Measurements from ENCODE around the gene DOCK4.

The DOCK4 gene

GRCh38 chr7:112195717-112196116 lies 10.5 kb downstream of the DOCK4 start:
- TF ChIP-seq CTCF (IDR thresholded peaks at IDR 0.05): no peak
- H3K36me3 ChIP-seq: no peaks in the 10 kb centered on the region
- DNase-seq: no peak
- no peaks in the 10 kb centered on the region for H3K27me3 ChIP-seq
- no peaks in the 10 kb centered on the region for H3K9me3 ChIP-seq
- no peaks in the 10 kb centered on the region for H3K4me1 ChIP-seq
- H3K27ac ChIP-seq: no peak overlapping the region
- intact Hi-C loops (cut with DNase I; ENCODE audit: low total_unique reads): no loop called here
- no peak overlapping the region for H3K4me3 ChIP-seq

GRCh38 chr7:112193915-112194502 lies 12.2 kb downstream of the DOCK4 start:
- H3K4me3 ChIP-seq: no peak overlapping the region
- no peak overlapping the region for H3K27ac ChIP-seq
- DNase-seq: no peak
- H3K36me3 ChIP-seq: no peaks in the 10 kb centered on the region
- TF ChIP-seq CTCF (IDR thresholded peaks at IDR 0.05): no peak
- no peaks in the 10 kb centered on the region for H3K9me3 ChIP-seq
- intact Hi-C loops (cut with DNase I; ENCODE audit: low total_unique reads): no loop called here
- H3K4me1 ChIP-seq: no peaks in the 10 kb centered on the region
- H3K27me3 ChIP-seq: no peaks in the 10 kb centered on the region

DNA sequence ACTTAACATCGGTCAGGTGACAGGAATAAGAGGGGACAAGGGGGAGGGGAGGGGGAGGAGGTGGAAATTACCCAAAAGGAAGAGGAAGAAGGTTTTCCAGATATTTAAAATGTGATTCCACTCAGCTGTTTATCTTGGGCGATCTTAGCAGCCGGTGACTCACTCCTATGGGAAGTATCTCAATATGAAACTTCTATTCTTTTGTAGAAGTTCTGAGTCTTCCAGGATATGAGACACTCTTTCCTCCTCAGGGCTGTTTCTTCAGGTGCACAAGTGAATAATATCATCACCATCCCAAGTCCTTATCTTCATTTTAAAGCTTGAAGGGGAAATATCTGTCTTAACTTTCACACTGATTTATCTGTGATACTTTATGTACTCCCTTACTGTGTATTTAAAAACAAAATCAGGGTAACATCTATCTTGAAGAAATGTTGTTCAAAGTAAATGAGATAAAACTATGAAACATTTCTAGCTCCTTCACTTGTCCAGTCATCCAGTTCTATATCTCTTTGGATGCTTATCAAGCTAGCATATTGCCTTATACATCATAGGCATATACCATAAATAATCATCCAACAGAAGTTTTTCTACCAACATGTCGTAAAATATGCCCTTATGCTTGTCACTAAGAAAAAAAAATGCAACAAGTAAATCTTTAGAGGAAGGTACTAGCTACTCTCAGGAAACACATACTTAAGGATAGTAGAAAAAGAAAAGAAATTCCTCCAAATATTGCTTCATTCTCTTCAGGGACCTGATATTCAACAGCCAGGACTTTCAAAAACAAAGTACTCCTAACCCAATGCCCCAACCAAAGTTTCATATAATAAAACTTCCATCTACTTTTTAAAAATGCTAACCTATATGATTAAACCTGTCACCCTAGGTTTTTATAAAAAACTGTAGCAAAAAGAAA lies 13.7 kb downstream of the DOCK4 start:
- intact Hi-C loops (cut with DNase I; ENCODE audit: low total_unique reads): no loop called here
- no peak overlapping the region for H3K27ac ChIP-seq
- H3K4me3 ChIP-seq: no peak overlapping the region
- DNase-seq: peak in 1 of 2 donors; percentile 38
- no peaks in the 10 kb centered on the region for H3K27me3 ChIP-seq
- TF ChIP-seq CTCF (IDR thresholded peaks at IDR 0.05): no peak
- no peaks in the 10 kb centered on the region for H3K36me3 ChIP-seq
- no peaks in the 10 kb centered on the region for H3K4me1 ChIP-seq
- no peaks in the 10 kb centered on the region for H3K9me3 ChIP-seq

- H3K36me3 ChIP-seq: no peaks in the 10 kb centered on the region
- no peak overlapping the region for H3K4me3 ChIP-seq
- H3K4me1 ChIP-seq: no peaks in the 10 kb centered on the region
- H3K9me3 ChIP-seq: no peaks in the 10 kb centered on the region
- intact Hi-C loops (cut with DNase I; ENCODE audit: low total_unique reads): no loop called here
- H3K27ac ChIP-seq: no peak overlapping the region
- no peaks in the 10 kb centered on the region for H3K27me3 ChIP-seq
- no peak for DNase-seq
- no peak for TF ChIP-seq CTCF (IDR thresholded peaks at IDR 0.05)
Observed at GRCh38 chr7:112190120-112190519, 16.1 kb downstream of the DOCK4 start.

- H3K36me3 ChIP-seq: no peaks in the 10 kb centered on the region
- DNase-seq: no peak
- no peak for TF ChIP-seq CTCF (IDR thresholded peaks at IDR 0.05)
- no peaks in the 10 kb centered on the region for H3K27me3 ChIP-seq
- no peaks in the 10 kb centered on the region for H3K4me1 ChIP-seq
- H3K27ac ChIP-seq: no peak overlapping the region
- no peaks in the 10 kb centered on the region for H3K9me3 ChIP-seq
- no peak overlapping the region for H3K4me3 ChIP-seq
- intact Hi-C loops (cut with DNase I; ENCODE audit: low total_unique reads): no loop called here
Observed at GRCh38 chr7:112189691-112190090, 16.5 kb downstream of the DOCK4 start.
